ENCODE data around the gene SLC16A4.
"Not testable (repeated sequence)": the region's sequence is repeated elsewhere in the genome, so short reads cannot be mapped to it uniquely, and the experiment has no call there.

The SLC16A4 gene

GRCh38 chr1:110390692-110391245 is at the start of gene SLC16A4:
SLC16A4 (minus strand) TSS chr1:110391026; CDS start chr1:110389323, 1,703 bp downstream.
- intact Hi-C loops (cut with DNase I): no loop called here
- no peak for DNase-seq

GRCh38 chr1:110439873-110440272 is 49.0 kb upstream of the SLC16A4 start:
- intact Hi-C loops (cut with DNase I); DNase-seq: not testable (repeated sequence)

GRCh38 chr1:110438893-110439292 is 48.1 kb upstream of the SLC16A4 start:
- intact Hi-C loops (cut with DNase I): no loop called here

GRCh38 chr1:110437645-110438299 is 46.9 kb upstream of the SLC16A4 start:
- DNase-seq; intact Hi-C loops (cut with DNase I): not testable (repeated sequence)

More at GRCh38 chr1:110438893-110439292, 48.1 kb upstream of the SLC16A4 start:
- no peak for DNase-seq

GRCh38 chr1:110436635-110437034 is 45.8 kb upstream of the SLC16A4 start:
- intact Hi-C loops (cut with DNase I): no loop called here
- DNase-seq: no peak

- intact Hi-C loops (cut with DNase I): no loop called here
- no peak for DNase-seq
Measured at GRCh38 chr1:110434946-110435345, 44.1 kb upstream of the SLC16A4 start.

- intact Hi-C loops (cut with DNase I): no loop called here
- peak in 9 of 42 donors; percentile 10 to 65 (median 20) for DNase-seq
Measured at GRCh38 chr1:110433803-110434202, 43.0 kb upstream of the SLC16A4 start.

GRCh38 chr1:110433213-110433612 is 42.4 kb upstream of the SLC16A4 start:
- intact Hi-C loops (cut with DNase I): no loop called here
- no peak for DNase-seq

- intact Hi-C loops (cut with DNase I): no loop called here
- DNase-seq: no peak
Measured at GRCh38 chr1:110430901-110431300, 40.1 kb upstream of the SLC16A4 start.

- intact Hi-C loops (cut with DNase I): no loop called here
- DNase-seq: no peak
Measured at GRCh38 chr1:110430366-110430765, 39.5 kb upstream of the SLC16A4 start.

GRCh38 chr1:110428946-110429345 is 38.1 kb upstream of the SLC16A4 start:
- no peak for DNase-seq
- intact Hi-C loops (cut with DNase I): no loop called here

- DNase-seq: no peak
- intact Hi-C loops (cut with DNase I): no loop called here
Measured at GRCh38 chr1:110426854-110427253, 36.0 kb upstream of the SLC16A4 start.

GRCh38 chr1:110425612-110426152 is 34.9 kb upstream of the SLC16A4 start:
- intact Hi-C loops (cut with DNase I): no loop called here
- DNase-seq: peak in 19 of 42 donors; percentile 5 to 49 (median 19)

- intact Hi-C loops (cut with DNase I): no loop called here
Measured at GRCh38 chr1:110424699-110425611, 34.1 kb upstream of the SLC16A4 start.

GRCh38 chr1:110420874-110421793 is 30.3 kb upstream of the SLC16A4 start:
- no peak for DNase-seq
- intact Hi-C loops (cut with DNase I): no loop called here

More at GRCh38 chr1:110424699-110425611, 34.1 kb upstream of the SLC16A4 start:
- no peak for DNase-seq

GRCh38 chr1:110420023-110420662 is 29.3 kb upstream of the SLC16A4 start:
- DNase-seq: no peak
- intact Hi-C loops (cut with DNase I): no loop called here

GRCh38 chr1:110418729-110419128 is 27.9 kb upstream of the SLC16A4 start:
- intact Hi-C loops (cut with DNase I): no loop called here
- DNase-seq: no peak

- intact Hi-C loops (cut with DNase I): loop anchor here (2.0 kb wide), 1 partner anchor 48 kb away; no protein-coding TSS in a partner anchor
- not testable (repeated sequence) for DNase-seq
Measured at GRCh38 chr1:110413045-110413444, 22.2 kb upstream of the SLC16A4 start.
